Activated B cell treated with CpG ODN at 0.5 μM for 24 hours (primary cell): ENCODE data around the gene AQP10. TPM values are rescaled to one million over a fixed set of nuclear protein-coding genes. Genes with fewer than 3 reads are reported as not detected.
A peak's percentile ranks its signal among the peaks of the same experiment; 100 is the strongest.
"Not testable (repeated sequence)": the region's sequence is repeated elsewhere in the genome, so short reads cannot be mapped to it uniquely, and the experiment has no call there.

ENCODE experiments used
- ATAC-seq: fragments of 200-7000 bp; cut with Tn5 transposase; one replicate; pipeline ENCODE4 v1.10.0; 2021; ENCODE audit warnings: low read depth, mild to moderate bottlenecking, moderate library complexity
- CTCF ChIA-PET: fragments of 350-600 bp; sonication (Branson Sonifier 250); formaldehyde crosslinking; loops from one replicate; lab custom pipeline; 2021; ENCODE audit warnings: antibody characterized with exemption; lab: Charles Lee
- POLR2A ChIA-PET: fragments of 350-600 bp; sonication (Branson Sonifier 250); formaldehyde crosslinking; loops from one replicate; lab custom pipeline; 2021; ENCODE audit warnings: antibody characterized with exemption; lab: Charles Lee
- DNase-seq: peaks from one replicate; pipeline ENCODE4 v3.0.0; 2022
- H3K27ac Mint-ChIP-seq: one replicate; pipeline ENCODE4 v1.8.0; 2020; ENCODE audit warnings: mixed read lengths
- H3K27me3 Mint-ChIP-seq: one replicate; pipeline ENCODE4 v1.8.0; 2021; ENCODE audit warnings: mixed read lengths
- H3K36me3 Mint-ChIP-seq: one replicate; pipeline ENCODE4 v1.8.0; 2021; ENCODE audit warnings: low read depth, mixed read lengths
- H3K4me1 Mint-ChIP-seq: one replicate; pipeline ENCODE4 v1.8.0; 2021; ENCODE audit warnings: mixed read lengths
- H3K4me3 Mint-ChIP-seq: one replicate; pipeline ENCODE4 v1.8.0; 2020; ENCODE audit warnings: mild to moderate bottlenecking, mixed read lengths
- H3K9me3 Mint-ChIP-seq: one replicate; pipeline ENCODE4 v1.8.0; 2020; ENCODE audit warnings: mixed read lengths
- CTCF ChIP-seq: fragments of 200-600 bp; IDR thresholded peaks from one replicate; pipeline ENCODE4 v1.8.0; 2022; ENCODE audit warnings: antibody characterized with exemption, mild to moderate bottlenecking
- intact Hi-C: fragments of 100-400 bp; cut with micrococcal nuclease; formaldehyde crosslinking; loops from one replicate; pipeline ENCODE4 v1.15.1; 2024
- total RNA-seq: library from RNA; stranded (reverse); gene quantifications from 2 replicates; pipeline ENCODE4 v1.2.3, GENCODE V29; 2022

AQP10 gene
- total RNA-seq: not detected in 2 replicates

GRCh38 chr1:154320882-154321608 is at the start of gene AQP10:
AQP10 (plus strand) TSS chr1:154321093; CDS start chr1:154321156, 63 bp downstream.
- peaks cover 9% of the 10 kb centered on the region for H3K4me1 Mint-ChIP-seq
- intact Hi-C loops: no loop called here
- no peak within 1 kb of the TSS for H3K27ac Mint-ChIP-seq
- peaks cover 9% of the 10 kb centered on the region for H3K9me3 Mint-ChIP-seq
- DNase-seq (no peak), ATAC-seq (no peak)
- H3K36me3 Mint-ChIP-seq: peaks cover 7% of the 10 kb centered on the region
- no peak within 1 kb of the TSS for H3K4me3 Mint-ChIP-seq
- ChIA-PET CTCF (no interaction called here), POLR2A (no interaction called here)
- H3K27me3 Mint-ChIP-seq: peaks cover 17% of the 10 kb centered on the region
- no peak for TF ChIP-seq CTCF

GRCh38 chr1:154272217-154272998 is 48.5 kb upstream of the AQP10 start, which contains the start of gene HAX1:
HAX1 (plus strand) TSS chr1:154272629; CDS start chr1:154272724, 95 bp downstream.
- no peaks in the 10 kb centered on the region for H3K9me3 Mint-ChIP-seq

GRCh38 chr1:154272999-154273563 is 47.8 kb upstream of the AQP10 start:
- H3K27ac Mint-ChIP-seq: peak overlapping the region; percentile 97
- H3K36me3 Mint-ChIP-seq: peaks cover 65% of the 10 kb centered on the region
- ChIA-PET CTCF (interaction anchor here (0.5 to 3.5 kb wide), 4 partner anchors 55 to 675 kb away, joined by 3 to 24 read pairs (median 4); no protein-coding TSS in a partner anchor), POLR2A (interaction anchor here (0.5 to 2.2 kb wide), 9 partner anchors 53 to 295 kb away, joined by 3 to 14 read pairs (median 4); partner anchors contain the start of genes JTB, RPS27 and UBAP2L)
- H3K4me3 Mint-ChIP-seq: peak overlapping the region; percentile 96
- no peak for DNase-seq
- H3K9me3 Mint-ChIP-seq: no peaks in the 10 kb centered on the region
- no peak for ATAC-seq
- H3K4me1 Mint-ChIP-seq: peaks cover 39% of the 10 kb centered on the region
- intact Hi-C loops: loop anchor here (1.0 to 2.0 kb wide), 17 partner anchors 51 to 762 kb away; partner anchors contain the start of genes CRTC2, DENND4B, GATAD2B and RPS27
- no peaks in the 10 kb centered on the region for H3K27me3 Mint-ChIP-seq
- no peak for TF ChIP-seq CTCF

More at GRCh38 chr1:154272217-154272998, 48.5 kb upstream of the AQP10 start, which contains the start of gene HAX1:
- POLR2A ChIA-PET: interaction anchor here (0.5 to 2.2 kb wide), 21 partner anchors 51 to 1472 kb away, joined by 3 to 14 read pairs (median 4); partner anchors contain the start of genes ATP8B2, JTB, RPS27 and UBAP2L
- H3K4me1 Mint-ChIP-seq: peaks cover 39% of the 10 kb centered on the region
- peak; percentile 46 for TF ChIP-seq CTCF
- ATAC-seq (peak; percentile 93), DNase-seq (peak; percentile 88)
- intact Hi-C loops: loop anchor here (1.0 to 2.0 kb wide), 17 partner anchors 52 to 762 kb away; partner anchors contain the start of genes CRTC2, DENND4B, GATAD2B and RPS27
- CTCF ChIA-PET: interaction anchor here (0.5 to 3.5 kb wide), 13 partner anchors 25 to 904 kb away, joined by 3 to 24 read pairs (median 4); partner anchors contain the start of gene TPM3
- H3K4me3 Mint-ChIP-seq: peak within 1 kb of the TSS; percentile 96
- H3K27ac Mint-ChIP-seq: peak within 1 kb of the TSS; percentile 97
- no peaks in the 10 kb centered on the region for H3K27me3 Mint-ChIP-seq
- peaks cover 63% of the 10 kb centered on the region for H3K36me3 Mint-ChIP-seq

GRCh38 chr1:154276797-154277196 is 44.1 kb upstream of the AQP10 start:
- H3K4me3 Mint-ChIP-seq: no peak overlapping the region
- H3K36me3 Mint-ChIP-seq: peaks cover 37% of the 10 kb centered on the region
- no peak overlapping the region for H3K27ac Mint-ChIP-seq
- DNase-seq (no peak), ATAC-seq (no peak)
- H3K27me3 Mint-ChIP-seq: no peaks in the 10 kb centered on the region
- ChIA-PET POLR2A (no interaction called here), CTCF (interaction anchor here (2.8 kb wide), 1 partner anchor 58 kb away, joined by 15 read pairs; no protein-coding TSS in a partner anchor)
- H3K4me1 Mint-ChIP-seq: peaks cover 29% of the 10 kb centered on the region
- no peaks in the 10 kb centered on the region for H3K9me3 Mint-ChIP-seq
- TF ChIP-seq CTCF: no peak
- intact Hi-C loops: no loop called here

GRCh38 chr1:154287591-154287990 is 33.3 kb upstream of the AQP10 start:
- ATAC-seq, CTCF ChIA-PET, H3K36me3 Mint-ChIP-seq, H3K27me3 Mint-ChIP-seq, H3K4me1 Mint-ChIP-seq, intact Hi-C loops, H3K27ac Mint-ChIP-seq, DNase-seq, H3K9me3 Mint-ChIP-seq, POLR2A ChIA-PET, H3K4me3 Mint-ChIP-seq: not testable (repeated sequence)
